DMS114 treated with DMSO at 0.1 percent for 48 hours (cell line): Measurements from ENCODE around the gene SLC35G6.
A peak's percentile ranks its signal among the peaks of the same experiment; 100 is the strongest.
"Not testable (repeated sequence)": the region's sequence is repeated elsewhere in the genome, so short reads cannot be mapped to it uniquely, and the experiment has no call there.

Source experiments
- DNase-seq: peaks from one replicate; lab custom pipeline; 2025; ENCODE audit not compliant: unreplicated experiment; lab: John Stamatoyannopoulos, UW

SLC35G6 gene

DNA sequence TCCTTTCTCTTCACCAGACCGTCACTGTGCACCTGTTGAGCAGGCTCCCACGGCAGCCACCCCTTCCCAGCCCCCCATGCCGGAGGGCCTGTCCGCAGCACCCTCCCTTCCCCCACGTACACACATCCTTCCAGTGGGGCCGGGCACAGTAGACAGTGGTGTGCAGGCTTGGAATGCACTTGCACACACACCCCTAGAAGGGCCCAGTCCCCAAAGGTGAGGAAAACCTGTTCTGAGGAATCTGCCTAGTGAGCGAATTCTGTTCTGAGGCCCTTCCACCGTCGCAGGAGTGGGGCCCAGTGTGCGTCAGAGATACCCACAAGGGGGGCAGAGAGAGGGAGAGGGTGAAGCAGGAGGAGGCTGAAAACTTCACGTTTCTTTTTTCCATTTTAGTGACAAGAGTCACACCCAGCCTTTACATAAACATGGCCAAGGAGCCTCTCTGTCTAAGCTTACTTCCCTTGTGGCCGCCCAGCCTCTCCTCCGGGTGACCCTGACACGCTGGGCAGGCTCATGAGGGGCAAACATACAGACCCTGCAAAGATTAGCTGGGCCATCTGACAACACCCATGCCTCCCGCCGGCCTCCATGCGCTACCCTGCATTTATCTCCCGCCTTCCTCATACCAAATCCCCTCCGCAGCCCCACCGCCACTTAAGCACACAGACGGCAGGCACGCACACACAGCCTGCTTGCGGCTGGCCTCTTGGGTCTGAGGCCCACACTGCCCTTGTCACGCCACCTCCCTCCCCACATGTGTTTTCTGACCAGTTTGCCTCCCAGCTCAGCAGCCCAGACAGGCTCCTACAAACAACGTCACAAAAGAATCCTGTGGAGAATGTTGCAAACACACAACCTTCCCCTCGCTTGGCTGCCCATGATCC is 3.6 kb upstream of the SLC35G6 start:
- DNase-seq, result no peak

DNA sequence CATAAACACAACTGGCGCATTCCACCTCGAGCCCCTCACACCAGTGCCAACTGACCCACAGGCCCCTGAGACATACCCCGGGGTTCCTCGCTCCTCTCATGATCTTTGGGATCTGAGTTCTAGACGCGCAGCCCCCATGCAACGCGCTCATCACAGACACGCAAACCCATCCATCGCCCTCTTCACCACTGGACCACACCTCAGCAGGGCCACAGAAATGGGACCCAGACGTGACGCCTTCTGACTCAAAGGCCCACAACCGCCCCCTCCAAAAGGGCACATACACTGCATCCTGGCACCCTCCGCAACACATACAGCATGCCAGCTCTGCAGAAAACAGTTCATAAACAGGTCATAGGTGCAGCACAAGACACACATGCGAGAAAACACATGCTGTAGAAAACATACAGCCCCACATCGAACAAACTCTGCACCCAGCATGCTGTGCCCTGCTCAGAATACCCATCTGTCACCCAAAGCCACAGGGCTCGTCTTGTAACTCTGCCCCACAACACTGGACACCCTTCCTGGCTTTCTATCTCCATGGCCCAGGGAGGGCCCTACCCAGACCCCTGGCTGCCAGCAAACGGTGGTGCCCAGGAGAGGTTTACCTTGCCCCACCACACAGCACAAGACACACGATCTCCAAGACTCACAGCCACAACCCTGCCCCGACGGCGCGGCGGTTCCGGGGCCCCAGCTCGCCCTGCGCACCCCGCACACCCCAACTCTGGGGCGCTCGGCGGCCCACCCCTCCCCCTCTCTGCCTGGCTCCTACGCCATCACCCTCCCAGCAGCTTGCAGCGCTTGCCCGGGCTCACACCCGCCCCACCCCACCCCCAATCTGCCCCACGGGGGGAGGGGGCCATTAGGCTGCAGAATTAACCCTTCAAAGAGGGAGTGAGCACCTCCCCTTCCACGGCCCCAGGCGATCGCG is 2.7 kb upstream of the SLC35G6 start:
- DNase-seq, result no peak

DNA sequence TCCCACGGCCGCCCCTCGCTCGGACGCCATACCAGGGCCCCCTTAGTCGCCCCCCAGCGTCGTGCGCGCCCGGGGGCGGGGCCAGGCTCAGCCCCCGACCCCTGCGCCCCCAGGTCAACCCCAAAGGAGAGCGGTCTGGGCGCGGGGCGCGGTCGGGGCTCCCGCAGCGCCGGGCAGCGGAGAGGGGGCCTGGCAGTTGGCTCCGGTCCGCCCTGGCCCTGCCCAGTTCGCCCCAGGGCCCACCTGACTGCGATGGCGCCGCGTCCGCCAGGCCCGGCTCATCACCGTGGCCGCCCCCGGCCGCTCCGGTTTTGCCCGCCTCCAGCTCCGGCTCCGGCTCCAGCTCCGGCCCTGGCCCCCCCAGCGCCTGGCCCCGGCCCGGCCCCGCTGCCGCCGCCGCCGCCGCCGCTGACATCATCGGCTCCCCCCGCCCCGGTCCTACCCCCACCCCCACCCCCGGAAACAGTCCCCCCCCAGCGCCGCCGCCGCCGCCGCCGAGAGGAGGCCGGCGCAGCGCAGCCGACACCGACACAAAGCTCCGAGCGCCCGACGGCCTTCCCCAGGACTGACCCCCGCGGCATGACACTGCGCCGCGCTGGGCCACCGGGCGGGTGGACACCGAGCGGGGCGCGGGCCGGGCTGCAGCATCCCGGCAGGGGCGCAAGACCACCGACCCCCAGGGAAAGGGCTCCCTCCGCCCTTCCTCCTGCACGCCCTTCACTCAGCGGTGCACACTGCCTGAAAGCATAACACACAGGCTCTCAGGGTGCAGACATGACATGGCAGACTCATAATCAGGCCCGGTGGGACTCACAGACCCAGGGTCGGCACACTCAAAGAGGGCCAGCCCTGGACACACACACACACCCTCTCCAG is 1.8 kb upstream of the SLC35G6 start, which contains the start of gene ZBTB4:
Gene ZBTB4 (minus strand): TSS at position 419 of the 876 bp plus-strand sequence. CDS start 12,830 bp downstream, outside the sequence.
- DNase-seq, result no peak

DNA sequence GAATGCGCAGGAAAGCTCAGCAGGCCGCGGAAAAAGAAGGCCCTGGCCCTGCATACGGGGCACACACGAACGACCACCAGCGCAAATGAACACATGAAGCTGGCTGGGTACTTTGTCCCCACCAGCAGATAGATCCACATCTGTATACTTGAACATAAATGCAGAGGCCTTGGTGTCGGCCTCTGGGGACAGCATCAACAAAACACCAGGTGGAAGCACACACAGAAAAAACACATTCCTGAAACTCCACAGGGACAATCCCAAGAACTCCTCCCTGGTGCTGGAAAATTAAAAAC is 1.2 kb upstream of the SLC35G6 start:
- no peak for DNase-seq

DNA sequence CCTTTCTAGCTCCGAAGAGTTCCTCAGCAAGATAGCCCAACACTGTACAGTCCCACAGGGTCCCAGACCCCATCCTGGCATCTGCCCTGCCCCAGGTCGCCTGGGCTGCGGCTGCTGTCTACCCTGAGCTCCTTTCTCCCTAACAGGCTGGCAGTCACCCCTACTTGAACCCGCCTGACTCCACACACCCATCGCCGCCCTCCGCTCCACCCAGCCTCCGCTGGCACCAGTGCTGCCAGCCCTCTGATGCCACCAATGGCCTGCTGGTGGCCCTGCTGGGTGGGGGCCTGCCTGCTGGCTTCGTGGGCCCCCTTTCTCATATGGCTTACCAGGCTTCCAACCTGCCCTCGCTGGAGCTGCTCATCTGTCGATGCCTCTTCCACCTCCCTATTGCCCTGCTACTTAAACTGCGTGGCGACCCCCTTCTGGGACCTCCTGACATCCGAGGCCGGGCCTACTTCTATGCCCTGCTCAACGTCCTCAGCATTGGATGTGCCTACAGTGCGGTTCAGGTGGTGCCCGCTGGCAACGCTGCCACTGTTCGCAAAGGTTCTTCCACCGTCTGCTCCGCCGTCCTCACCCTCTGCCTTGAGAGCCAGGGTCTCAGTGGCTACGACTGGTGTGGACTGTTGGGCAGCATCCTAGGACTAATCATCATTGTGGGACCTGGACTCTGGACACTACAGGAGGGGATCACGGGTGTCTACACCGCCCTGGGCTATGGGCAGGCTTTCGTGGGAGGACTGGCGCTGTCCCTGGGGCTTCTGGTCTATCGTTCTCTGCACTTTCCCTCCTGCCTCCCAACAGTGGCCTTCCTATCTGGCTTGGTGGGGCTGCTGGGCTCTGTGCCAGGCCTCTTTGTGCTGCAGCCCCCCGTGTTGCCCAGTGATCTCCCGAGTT is 846 bp downstream of the SLC35G6 start:
- DNase-seq, result not testable (repeated sequence)

DNA sequence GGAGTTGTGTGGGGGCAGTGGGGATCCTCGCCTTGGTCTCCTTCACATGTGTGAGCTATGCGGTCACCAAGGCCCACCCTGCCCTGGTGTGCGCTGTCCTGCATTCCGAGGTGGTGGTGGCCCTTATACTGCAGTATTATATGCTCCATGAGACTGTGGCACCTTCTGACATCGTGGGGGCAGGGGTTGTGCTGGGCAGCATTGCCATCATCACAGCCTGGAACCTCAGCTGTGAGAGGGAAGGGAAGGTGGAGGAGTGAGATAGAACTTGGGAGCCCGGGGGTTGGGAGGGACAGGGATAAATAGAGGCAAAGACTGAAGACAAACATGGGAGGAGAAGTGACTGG is 1.5 kb downstream of the SLC35G6 start:
- not testable (repeated sequence) for DNase-seq

DNA sequence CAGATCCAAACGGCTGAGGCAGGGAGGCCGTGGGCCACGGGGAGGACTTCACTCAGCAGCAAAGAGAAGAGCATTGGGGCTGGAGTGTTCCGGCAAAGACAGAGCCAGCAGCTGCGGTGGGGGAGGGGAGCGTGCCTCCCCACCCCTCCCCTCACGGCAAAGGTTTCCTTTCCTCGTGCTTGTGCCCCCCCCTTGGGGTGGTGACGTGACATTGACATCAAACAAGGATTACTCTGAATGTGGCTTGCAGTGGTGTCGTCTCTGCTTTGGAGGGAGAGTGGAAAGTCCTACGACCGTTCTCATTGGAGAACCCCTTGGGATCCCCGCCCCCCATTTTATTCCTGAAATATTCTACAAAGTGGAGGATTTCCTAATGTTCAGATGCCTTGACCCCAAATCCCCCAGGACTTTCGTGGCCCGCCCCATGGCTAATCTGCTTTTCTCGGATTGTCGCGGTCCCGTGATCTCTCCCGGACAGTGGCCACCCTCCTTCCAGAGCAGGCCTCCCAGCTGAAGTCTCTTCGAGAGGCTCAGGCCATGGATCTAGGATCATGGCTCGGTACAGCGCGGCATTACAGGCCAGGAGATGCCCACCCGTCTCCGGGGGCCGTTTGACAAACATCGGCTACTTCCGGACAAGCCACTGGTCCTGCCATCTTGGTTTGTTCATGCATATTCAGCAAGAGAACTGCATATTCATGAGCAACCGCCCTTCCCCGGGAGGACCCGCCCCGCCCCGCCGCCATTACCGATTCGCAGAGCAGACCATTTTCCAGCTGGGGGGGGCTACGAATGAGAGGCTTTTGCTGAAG is 2.2 kb downstream of the SLC35G6 start:
- DNase-seq, result peak; percentile 90

DNA sequence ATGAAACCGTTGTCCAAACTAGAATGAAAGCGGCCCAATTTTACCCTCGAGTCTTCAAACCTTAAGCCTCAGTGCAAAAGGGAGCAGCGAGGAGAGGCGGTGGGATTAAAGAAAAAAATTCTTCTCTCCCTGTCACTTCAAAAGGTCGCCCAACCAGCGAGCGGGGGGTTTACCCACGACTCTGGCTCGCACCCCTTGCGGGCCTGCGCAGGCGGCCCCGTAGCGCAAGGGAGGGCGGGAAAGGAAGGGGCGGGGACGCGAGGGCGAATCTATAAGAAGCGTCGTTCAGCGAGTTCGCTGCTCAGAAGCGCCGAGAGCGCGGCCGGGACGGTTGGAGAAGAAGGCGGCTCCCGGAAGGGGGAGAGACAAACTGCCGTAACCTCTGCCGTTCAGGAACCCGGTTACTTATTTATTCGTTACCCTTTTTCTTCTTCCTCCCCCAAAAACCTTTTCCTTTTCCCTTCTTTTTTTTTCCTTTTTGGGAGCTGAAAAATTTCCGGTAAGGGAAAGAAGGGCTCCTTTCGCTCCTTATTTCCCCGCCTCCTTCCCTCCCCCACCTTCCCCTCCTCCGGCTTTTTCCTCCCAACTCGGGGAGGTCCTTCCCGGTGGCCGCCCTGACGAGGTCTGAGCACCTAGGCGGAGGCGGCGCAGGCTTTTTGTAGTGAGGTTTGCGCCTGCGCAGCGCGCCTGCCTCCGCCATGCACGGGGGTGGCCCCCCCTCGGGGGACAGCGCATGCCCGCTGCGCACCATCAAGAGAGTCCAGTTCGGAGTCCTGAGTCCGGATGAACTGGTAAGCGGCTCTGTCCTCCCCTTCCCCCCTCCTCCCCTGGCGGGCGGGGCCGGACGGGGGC is 3.0 kb downstream of the SLC35G6 start, which contains the start of gene POLR2A:
Gene POLR2A (plus strand): TSS at position 300 of the 852 bp plus-strand sequence.
- peak; percentile 90 for DNase-seq

DNA sequence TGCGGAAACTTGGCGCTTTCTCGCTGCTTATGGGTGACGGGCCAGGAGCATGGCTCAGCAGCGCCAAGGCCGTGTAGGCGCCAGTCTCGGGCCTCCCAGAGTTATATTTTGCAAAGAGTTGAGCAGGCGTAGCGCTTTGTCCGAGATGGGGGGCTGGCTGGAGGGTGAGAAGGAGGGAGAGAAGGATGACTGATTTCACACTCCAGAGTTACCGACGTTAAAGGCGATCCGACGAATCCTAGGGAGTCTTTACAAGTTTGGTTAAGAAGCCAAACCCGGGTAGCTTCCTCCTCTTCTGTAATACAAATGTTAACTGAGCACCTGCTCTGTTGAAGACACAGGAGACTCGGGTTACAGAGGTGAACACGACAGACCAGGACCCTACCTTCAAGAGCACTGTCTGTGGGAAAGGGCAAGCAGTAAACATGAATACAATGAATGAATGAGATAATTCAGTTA is 3.7 kb downstream of the SLC35G6 start:
- DNase-seq, result no peak

DNA sequence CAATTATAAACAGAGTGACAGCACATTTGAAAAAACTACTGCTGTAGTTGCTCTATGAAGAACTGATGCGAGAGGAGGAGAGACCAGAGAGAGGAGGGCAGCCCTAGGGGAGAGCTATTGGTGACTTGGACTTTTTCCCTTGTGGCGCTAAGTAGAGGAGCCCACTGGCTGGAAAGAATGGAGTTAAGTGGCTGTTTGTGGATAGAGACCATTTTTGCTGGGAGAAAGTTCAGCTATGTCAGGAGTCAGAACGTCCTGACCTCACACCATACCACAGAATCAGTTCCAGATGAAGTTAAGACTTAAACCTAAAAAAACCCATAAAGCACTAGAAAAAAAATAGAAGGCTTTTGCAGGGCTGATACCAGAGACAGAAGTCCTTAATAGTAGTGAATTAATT is 4.9 kb downstream of the SLC35G6 start:
- DNase-seq, result no peak

DNA sequence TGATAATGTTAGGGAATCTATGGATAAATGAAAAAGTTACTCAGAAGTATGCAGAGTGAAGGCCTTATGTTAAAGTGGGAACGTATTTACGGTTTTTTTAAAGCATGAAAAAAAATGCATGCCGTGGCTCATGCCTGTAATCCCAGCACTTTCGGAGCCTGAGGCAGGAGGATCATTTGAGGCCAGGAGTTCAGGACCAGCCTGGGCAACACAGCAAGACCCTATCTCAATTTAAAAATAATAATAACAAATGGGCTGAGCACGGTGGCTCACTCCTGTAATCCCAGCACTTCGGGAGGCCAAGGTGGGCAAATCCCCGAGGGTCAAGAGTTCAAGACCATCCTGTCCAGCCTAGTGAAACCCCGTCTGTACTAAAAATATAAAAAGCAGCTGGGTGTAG is 8.9 kb downstream of the SLC35G6 start:
- DNase-seq, result no peak

DNA sequence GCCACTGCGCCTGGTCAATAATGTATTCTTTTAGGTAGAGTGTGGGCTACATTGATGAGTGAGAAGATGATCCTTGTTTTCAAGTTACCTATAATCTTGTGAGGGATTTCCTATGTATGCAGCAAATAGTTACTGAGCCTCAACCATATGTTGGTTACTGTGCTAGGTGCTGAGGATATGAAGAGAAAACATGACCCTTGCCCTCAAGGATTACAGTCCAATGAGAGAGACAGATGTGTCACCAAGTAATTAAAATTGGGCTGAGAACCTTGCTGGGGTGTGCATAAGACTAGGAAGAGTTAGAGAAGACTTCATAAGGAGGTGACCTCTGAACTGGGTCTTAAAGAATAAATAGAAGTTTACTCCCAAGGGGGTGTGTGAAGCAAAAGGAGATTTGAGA is 10.3 kb downstream of the SLC35G6 start:
- DNase-seq, result no peak

DNA sequence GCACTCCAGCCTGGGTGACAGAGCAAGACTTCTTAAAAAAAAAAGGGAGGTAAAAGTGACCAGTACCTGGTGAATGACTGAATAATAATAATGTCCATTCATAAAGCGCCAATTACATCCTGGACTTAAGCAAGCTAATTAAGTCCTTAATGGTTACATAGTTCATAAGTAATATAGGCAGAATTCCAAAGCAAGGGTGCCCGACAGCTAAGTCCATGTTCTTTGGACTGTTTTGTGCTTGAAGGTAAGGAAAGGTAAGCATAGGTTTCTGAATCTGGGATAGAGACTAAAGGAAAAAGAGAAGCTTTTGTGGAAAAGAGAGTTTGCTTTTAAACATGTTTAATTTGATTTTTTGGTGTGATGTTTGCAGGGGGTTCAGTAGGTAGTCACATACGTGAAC is 12.7 kb downstream of the SLC35G6 start:
- no peak for DNase-seq

DNA sequence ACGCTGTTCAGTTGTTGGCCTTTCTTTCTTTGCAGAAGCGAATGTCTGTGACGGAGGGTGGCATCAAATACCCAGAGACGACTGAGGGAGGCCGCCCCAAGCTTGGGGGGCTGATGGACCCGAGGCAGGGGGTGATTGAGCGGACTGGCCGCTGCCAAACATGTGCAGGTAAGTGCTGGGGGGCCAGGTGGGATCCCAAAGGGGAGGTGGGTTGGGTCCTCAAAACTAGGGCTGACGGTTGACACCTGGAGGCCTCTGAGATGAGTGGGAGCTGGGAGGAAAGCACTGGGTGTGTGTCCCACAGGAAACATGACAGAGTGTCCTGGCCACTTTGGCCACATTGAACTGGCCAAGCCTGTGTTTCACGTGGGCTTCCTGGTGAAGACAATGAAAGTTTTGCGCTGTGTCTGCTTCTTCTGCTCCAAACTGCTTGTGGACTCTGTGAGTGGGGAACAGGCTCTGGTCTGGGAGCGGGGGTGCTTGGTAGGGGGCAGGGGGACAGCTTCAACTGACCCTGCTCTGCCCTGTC is 14.7 kb downstream of the SLC35G6 start:
- DNase-seq, result no peak

DNA sequence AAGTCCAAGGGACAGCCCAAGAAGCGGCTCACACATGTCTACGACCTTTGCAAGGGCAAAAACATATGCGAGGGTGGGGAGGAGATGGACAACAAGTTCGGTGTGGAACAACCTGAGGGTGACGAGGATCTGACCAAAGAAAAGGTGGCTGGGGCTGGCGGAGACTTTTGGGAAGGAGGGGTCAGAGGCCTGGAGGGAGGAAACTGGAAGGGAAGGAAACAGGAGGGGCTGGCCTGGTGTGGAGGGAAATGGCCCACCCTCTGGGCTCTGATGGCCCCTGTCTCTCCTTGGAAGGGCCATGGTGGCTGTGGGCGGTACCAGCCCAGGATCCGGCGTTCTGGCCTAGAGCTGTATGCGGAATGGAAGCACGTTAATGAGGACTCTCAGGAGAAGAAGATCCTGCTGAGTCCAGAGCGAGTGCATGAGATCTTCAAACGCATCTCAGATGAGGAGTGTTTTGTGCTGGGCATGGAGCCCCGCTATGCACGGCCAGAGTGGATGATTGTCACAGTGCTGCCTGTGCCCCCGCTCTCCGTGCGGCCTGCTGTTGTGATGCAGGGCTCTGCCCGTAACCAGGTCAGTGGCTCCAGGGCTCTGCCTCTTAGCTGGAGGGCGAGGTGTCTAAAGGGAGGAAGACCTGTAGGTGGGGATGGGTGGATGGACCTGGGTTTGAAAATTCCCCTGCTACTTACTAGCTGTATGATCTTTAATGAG is 15.4 kb downstream of the SLC35G6 start:
- no peak for DNase-seq

DNA sequence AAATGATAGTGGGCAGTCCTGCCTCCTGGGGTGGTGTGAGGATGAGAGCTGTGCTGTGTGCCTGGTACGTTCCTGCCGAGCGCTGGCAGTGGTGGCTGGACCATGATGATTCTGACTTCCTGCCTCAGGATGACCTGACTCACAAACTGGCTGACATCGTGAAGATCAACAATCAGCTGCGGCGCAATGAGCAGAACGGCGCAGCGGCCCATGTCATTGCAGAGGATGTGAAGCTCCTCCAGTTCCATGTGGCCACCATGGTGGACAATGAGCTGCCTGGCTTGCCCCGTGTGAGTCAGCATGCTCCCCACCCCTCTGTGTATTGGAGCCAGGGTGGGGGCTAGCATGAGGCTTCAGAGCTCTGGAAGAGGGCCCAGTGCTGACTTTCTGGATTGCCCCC is 16.0 kb downstream of the SLC35G6 start:
- DNase-seq, result no peak

DNA sequence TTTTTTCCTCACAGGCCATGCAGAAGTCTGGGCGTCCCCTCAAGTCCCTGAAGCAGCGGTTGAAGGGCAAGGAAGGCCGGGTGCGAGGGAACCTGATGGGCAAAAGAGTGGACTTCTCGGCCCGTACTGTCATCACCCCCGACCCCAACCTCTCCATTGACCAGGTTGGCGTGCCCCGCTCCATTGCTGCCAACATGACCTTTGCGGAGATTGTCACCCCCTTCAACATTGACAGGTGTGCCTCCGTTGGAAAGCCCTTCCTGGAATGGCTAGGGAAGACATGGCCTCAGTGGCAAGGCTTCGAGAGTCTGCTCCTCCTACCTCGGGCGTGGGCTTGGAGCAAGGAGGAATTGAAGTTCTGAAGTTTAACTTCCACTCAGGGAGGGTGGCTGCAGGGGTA is 16.4 kb downstream of the SLC35G6 start:
- no peak for DNase-seq
